ENCODE data around the gene CTF1. TPM values are rescaled to one million over a fixed set of nuclear protein-coding genes. Genes with fewer than 3 reads are reported as not detected.
"Not testable (repeated sequence)": the region's sequence is repeated elsewhere in the genome, so short reads cannot be mapped to it uniquely, and the experiment has no call there.

CTF1 gene
- total and polyA plus RNA-seq, 10 of the 15 experiments (the other 5 are each of a cell fraction or from before 2014, with no cell fraction given), result 0.04 to 0.46 (median 0.11) TPM; not detected in 3

DNA sequence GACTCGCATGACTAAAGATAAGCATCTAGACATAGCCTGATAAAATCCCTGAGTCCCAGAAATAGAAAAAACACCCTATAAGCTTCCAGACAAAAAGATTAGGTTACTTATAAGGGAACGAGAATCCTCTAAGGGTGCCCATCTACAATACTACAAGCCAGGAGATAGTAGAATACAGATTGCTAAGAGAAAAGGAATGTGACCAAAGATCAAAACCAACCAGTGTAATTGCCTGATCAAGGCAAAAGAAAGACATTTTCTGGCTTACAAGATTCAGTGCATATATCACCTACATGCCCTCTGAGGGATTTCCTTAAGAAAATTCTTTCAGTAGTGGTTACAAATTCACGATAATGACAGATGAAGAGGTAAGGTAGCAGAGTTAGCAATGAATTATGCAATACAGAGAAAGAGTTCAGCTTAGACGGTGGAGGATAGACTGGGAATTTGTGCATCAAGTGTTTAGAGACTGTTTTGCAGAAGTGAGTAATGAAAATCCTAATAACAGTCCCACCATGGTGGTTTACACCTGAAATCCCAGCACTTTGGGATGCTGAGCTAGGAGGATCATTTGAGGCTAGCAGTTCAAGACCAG lies 37.5 kb upstream of the CTF1 start (continued):
- no peak for TF ChIP-seq NRF1 (conservative IDR thresholded peaks at IDR 0.05; ENCODE audit: low read depth, low read length)

DNA sequence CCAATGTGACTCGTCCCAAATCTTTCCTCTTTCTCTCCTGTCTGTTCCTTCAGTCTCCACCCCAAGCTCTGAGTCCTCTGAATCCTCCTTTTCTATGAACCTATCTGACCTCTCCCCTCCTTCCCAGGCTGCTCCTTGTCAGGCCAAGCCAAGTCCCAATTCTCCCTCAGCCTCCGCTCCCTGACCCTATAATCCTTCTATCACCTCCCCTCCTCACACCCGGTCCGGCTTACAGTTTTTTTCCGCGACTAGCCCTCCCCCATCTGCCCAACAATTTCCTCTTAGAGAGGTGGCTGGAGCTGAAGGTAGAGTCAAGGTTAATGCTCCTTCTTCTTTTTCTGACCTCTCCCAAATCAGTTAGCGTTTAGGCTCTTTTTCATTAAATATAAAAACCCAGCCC lies 35.7 kb upstream of the CTF1 start:
- H2AFZ ChIP-seq (ENCODE audit: control insufficient read depth, low read depth, low read length); H3K4me3 ChIP-seq; CTCF ChIA-PET; H3K79me2 ChIP-seq (ENCODE audit: control insufficient read depth, insufficient read depth, low read length); SMC1A ChIA-PET (ENCODE audit: uncharacterized antibody, unreplicated experiment); in situ Hi-C loops (cut with MboI); ATAC-seq; FAIRE-seq; DNase-seq (ENCODE audit: low read depth, low spot score); intact Hi-C loops (cut with micrococcal nuclease; ENCODE audit: unreplicated experiment); H3K27ac ChIP-seq (ENCODE audit: control insufficient read depth, insufficient read depth); H3K27me3 ChIP-seq (replicated peaks in 1 of 2; ENCODE audit: control insufficient read depth in 2 of 2, insufficient read depth in 2 of 2, low read length in 1 of 2); H3K36me3 ChIP-seq (ENCODE audit: control insufficient read depth in 2 of 2, insufficient read depth in 2 of 2, low read length in 1 of 2); BruUV-seq (replicated peaks); H3K9ac ChIP-seq (ENCODE audit: control insufficient read depth, insufficient read depth, low read length); POLR2A ChIA-PET; H3K4me1 ChIP-seq (ENCODE audit: control insufficient read depth, insufficient read depth, low read length); H4K20me1 ChIP-seq (ENCODE audit: control insufficient read depth, insufficient read depth); H3K9me3 ChIP-seq (replicated peaks; ENCODE audit: control insufficient read depth, insufficient read depth, low read length); RAD21 ChIA-PET (ENCODE audit: unreplicated experiment); H3K4me2 ChIP-seq (ENCODE audit: control insufficient read depth, insufficient read depth): not testable (repeated sequence)
- WGBS (ENCODE audit: insufficient coverage, insufficient replicate concordance, low lambda C conversion rate, missing lambda C conversion rate), result 63% methylated on average over 7 of the region's 7 CpGs

DNA sequence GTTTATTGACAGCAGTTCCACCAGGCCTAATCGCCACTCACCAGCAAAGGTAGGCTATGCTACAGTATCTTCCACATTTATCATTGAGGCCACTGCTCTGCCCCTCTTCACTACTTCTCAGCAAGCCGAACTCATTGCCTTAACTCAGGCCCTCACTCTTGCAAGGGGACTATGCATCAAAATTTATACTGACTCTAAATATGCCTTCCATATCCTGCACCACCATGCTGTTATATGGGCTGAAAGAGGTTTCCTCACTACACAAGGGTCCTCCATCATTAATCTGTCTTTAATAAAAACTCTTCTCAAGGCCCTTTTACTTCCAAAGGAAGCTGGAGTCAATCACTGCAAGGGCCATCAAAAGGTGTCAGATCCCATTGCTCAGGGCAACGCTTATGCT lies 33.2 kb upstream of the CTF1 start:
- CTCF ChIA-PET, ATAC-seq, FAIRE-seq: not testable (repeated sequence)

More for the DNA sequence above, 33.2 kb upstream of the CTF1 start:
- H3K4me3 ChIP-seq; H3K36me3 ChIP-seq (ENCODE audit: control insufficient read depth in 2 of 2, insufficient read depth in 2 of 2, low read length in 1 of 2); H3K9ac ChIP-seq (ENCODE audit: control insufficient read depth, insufficient read depth, low read length); intact Hi-C loops (cut with micrococcal nuclease; ENCODE audit: unreplicated experiment); H3K79me2 ChIP-seq (ENCODE audit: control insufficient read depth, insufficient read depth, low read length); in situ Hi-C loops (cut with MboI); BruUV-seq (replicated peaks); H3K27me3 ChIP-seq (replicated peaks in 1 of 2; ENCODE audit: control insufficient read depth in 2 of 2, insufficient read depth in 2 of 2, low read length in 1 of 2); RAD21 ChIA-PET (ENCODE audit: unreplicated experiment); H2AFZ ChIP-seq (ENCODE audit: control insufficient read depth, low read depth, low read length); H4K20me1 ChIP-seq (ENCODE audit: control insufficient read depth, insufficient read depth); H3K4me2 ChIP-seq (ENCODE audit: control insufficient read depth, insufficient read depth); H3K4me1 ChIP-seq (ENCODE audit: control insufficient read depth, insufficient read depth, low read length); DNase-seq (ENCODE audit: low read depth, low spot score); POLR2A ChIA-PET; H3K27ac ChIP-seq (ENCODE audit: control insufficient read depth, insufficient read depth); H3K9me3 ChIP-seq (replicated peaks; ENCODE audit: control insufficient read depth, insufficient read depth, low read length): not testable (repeated sequence)
- 69% methylated on average over 3 of the region's 3 CpGs for WGBS (ENCODE audit: insufficient coverage, insufficient replicate concordance, low lambda C conversion rate, missing lambda C conversion rate)
- SMC1A ChIA-PET (ENCODE audit: uncharacterized antibody, unreplicated experiment), result interaction anchor here (0.7 kb wide), 1 partner anchor 17 kb away, joined by 3 read pairs; no protein-coding TSS in a partner anchor

Data from GM12878 (cell line).